ENCODE measurements around the gene MCIDAS. TPM values are rescaled to one million over a fixed set of nuclear protein-coding genes. Genes with fewer than 3 reads are reported as not detected.

The MCIDAS gene
- total RNA-seq, 1 experiment from 2014 or later = 6.4 TPM

GRCh38 chr5:55232271-55232984 is 5.3 kb upstream of the MCIDAS start:
- TSS peak; percentile 70 for BruUV-seq (replicated peaks)
- H4K20me1 ChIP-seq (ENCODE audit: insufficient read depth) = no peaks in the 10 kb centered on the region
- no peaks in the 10 kb centered on the region for H3K27me3 ChIP-seq (ENCODE audit: insufficient read depth, low read length)
- ATAC-seq = peak; percentile 44
- POLR2A ChIA-PET = no interaction called here
- RAD21 ChIA-PET (ENCODE audit: low non-redundant PET in 1 of 2, low total read pairs in 2 of 2, uncharacterized antibody in 2 of 2, unreplicated experiment in 2 of 2) = interaction anchor here in 1 of 2 experiments (0.6 kb wide), 1 partner anchor 75 kb away, joined by 3 read pairs; the partner anchor contains the start of genes DHX29 and MTREX
- no peaks in the 10 kb centered on the region for H3K9me2 ChIP-seq (ENCODE audit: insufficient read depth)
- peak overlapping the region; percentile 64 to 94 for H3K4me3 ChIP-seq (replicated peaks in 1 of 2; ENCODE audit: low read depth in 1 of 2, low read length in 2 of 2)
- peak overlapping the region; percentile 48 for H2AFZ ChIP-seq (ENCODE audit: low read depth, low read length, poor library complexity, severe bottlenecking)
- DNase-seq (ENCODE audit: low read depth, low spot score) = peak; percentile 29
- TF ChIP-seq POLR2AphosphoS5 (IDR thresholded peaks at IDR 0.05; ENCODE audit: low read depth, low read length) (peak; percentile 43; the same call in 1 of the 2 replicates), JUND (IDR thresholded peaks at IDR 0.05) (no peak)
- peak overlapping the region; percentile 88 for H3K9ac ChIP-seq (ENCODE audit: low read length)
- no peaks in the 10 kb centered on the region for H3K9me3 ChIP-seq (ENCODE audit: control insufficient read depth in 1 of 2, insufficient read depth in 1 of 2, low read depth in 1 of 2, low read length in 2 of 2)
- peaks cover 16 to 32% of the 10 kb centered on the region in 2 experiments for H3K4me1 ChIP-seq (ENCODE audit: control insufficient read depth in 1 of 2, insufficient read depth in 2 of 2, low read length in 2 of 2)
- intact Hi-C loops (cut with micrococcal nuclease) = no loop called here
- peak overlapping the region; percentile 88 for H3K27ac ChIP-seq (ENCODE audit: low read depth, low read length)
- no peaks in the 10 kb centered on the region for H3K79me2 ChIP-seq (ENCODE audit: insufficient read depth, low read length)
- CTCF ChIA-PET = interaction anchor here (0.8 to 2.5 kb wide), 4 partner anchors 45 to 72 kb away, joined by 3 to 14 read pairs (median 4); partner anchors contain the start of genes CDC20B and GPX8
- no peaks in the 10 kb centered on the region for H3K36me3 ChIP-seq (ENCODE audit: control insufficient read depth in 1 of 2, insufficient read depth in 2 of 2, low read length in 2 of 2)
- H3K4me2 ChIP-seq (ENCODE audit: low read length) = peak overlapping the region; percentile 99

GRCh38 chr5:55231919-55232270 is 4.8 kb upstream of the MCIDAS start:
- no peaks in the 10 kb centered on the region for H3K36me3 ChIP-seq (ENCODE audit: control insufficient read depth in 1 of 2, insufficient read depth in 2 of 2, low read length in 2 of 2)
- ATAC-seq (no peak), DNase-seq (ENCODE audit: low read depth, low spot score) (no peak)
- H3K4me3 ChIP-seq (replicated peaks in 1 of 2; ENCODE audit: low read depth in 1 of 2, low read length in 2 of 2) = peak overlapping the region; percentile 64 to 94
- ChIA-PET POLR2A (interaction anchor here (0.8 kb wide), 1 partner anchor 55 kb away, joined by 4 read pairs; no protein-coding TSS in a partner anchor), RAD21 (ENCODE audit: low non-redundant PET in 1 of 2, low total read pairs in 2 of 2, uncharacterized antibody in 2 of 2, unreplicated experiment in 2 of 2) (no interaction called here), CTCF (interaction anchor here (2.5 kb wide), 1 partner anchor 59 kb away, joined by 14 read pairs; the partner anchor contains the start of gene CDC20B)
- BruUV-seq (replicated peaks) = no TSS peak
- peak overlapping the region; percentile 88 for H3K9ac ChIP-seq (ENCODE audit: low read length)
- H2AFZ ChIP-seq (ENCODE audit: low read depth, low read length, poor library complexity, severe bottlenecking) = no peak overlapping the region
- H3K4me1 ChIP-seq (ENCODE audit: control insufficient read depth in 1 of 2, insufficient read depth in 2 of 2, low read length in 2 of 2) = peaks cover 16 to 34% of the 10 kb centered on the region in 2 experiments
- intact Hi-C loops (cut with micrococcal nuclease) = no loop called here
- H4K20me1 ChIP-seq (ENCODE audit: insufficient read depth) = no peaks in the 10 kb centered on the region
- H3K9me2 ChIP-seq (ENCODE audit: insufficient read depth) = no peaks in the 10 kb centered on the region
- no peaks in the 10 kb centered on the region for H3K9me3 ChIP-seq (ENCODE audit: control insufficient read depth in 1 of 2, insufficient read depth in 1 of 2, low read depth in 1 of 2, low read length in 2 of 2)
- H3K79me2 ChIP-seq (ENCODE audit: insufficient read depth, low read length) = no peaks in the 10 kb centered on the region
- no peak for TF ChIP-seq SIN3A (IDR thresholded peaks at IDR 0.05; ENCODE audit: low read depth)
- H3K4me2 ChIP-seq (ENCODE audit: low read length) = peak overlapping the region; percentile 99
- peak overlapping the region; percentile 88 for H3K27ac ChIP-seq (ENCODE audit: low read depth, low read length)
- no peaks in the 10 kb centered on the region for H3K27me3 ChIP-seq (ENCODE audit: insufficient read depth, low read length)

Measured in HCT116 (cell line).